Right ventricle myocardium inferior (tissue), 1 donor: ENCODE measurements around the gene ZXDC. TPM values are rescaled to one million over a fixed set of nuclear protein-coding genes. Genes with fewer than 3 reads are reported as not detected.
A peak's percentile ranks its signal among the peaks of the same experiment; 100 is the strongest.

Experiments used
- ATAC-seq: fragments of 200-7000 bp; cut with Tn5 transposase; one replicate; pipeline ENCODE4 v1.9.1; 2020; ENCODE audit warnings: mild to moderate bottlenecking, moderate library complexity
- DNase-seq: peaks from one replicate; pipeline ENCODE4 v3.0.0; 2021; ENCODE audit errors: missing footprints
- intact Hi-C: fragments of 100-400 bp; cut with DNase I; formaldehyde crosslinking; loops from one replicate; pipeline ENCODE4 v1.11.0; 2022
- total RNA-seq: library from RNA; stranded (reverse); fragmentation: NEBNext Ultra II Directional; extraction: Animal tissue kit (Norgen Biotek cat#: 25700); gene quantifications from one replicate; pipeline ENCODE4 v1.2.1, GENCODE V29; 2021
- donor health status: DM: no; HTN: yes; CAD: no; lungs with severe emphysema.

The ZXDC gene
- total RNA-seq, 1 donor from 2014 or later, result 15.9 TPM

DNA sequence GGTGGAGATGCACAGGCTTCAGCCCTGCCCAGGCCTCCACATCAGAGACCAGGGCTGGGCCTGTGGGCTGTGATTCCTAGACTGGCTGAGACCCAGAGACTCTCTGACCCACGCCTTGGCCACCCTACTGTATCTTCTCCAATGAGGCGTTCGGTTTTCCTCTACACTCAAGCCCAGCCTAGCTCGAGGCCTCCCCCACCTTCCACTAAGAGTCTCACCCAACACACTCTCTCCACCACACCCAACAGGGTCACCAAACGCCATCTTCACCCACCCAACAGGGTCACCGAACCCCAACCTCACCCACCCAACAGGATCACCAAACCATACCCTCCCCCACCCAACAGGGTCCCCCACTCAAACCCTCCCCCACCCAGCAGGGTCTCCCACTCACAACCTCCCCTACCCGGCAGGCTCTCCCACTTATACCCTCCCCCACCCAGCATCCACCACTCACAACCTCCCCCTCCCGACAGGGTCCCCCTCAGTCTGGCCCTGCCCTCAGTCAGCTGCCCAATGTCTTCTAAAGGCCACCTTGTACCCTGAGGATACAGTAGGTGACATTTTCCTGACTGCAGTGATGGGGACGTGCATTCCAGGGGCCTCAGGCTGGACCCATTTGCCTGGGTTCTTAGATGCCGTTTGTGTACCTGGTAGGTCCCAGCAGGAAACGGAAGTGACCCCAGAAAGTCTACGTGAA lies 60.6 kb downstream of the ZXDC start:
- ATAC-seq, result no peak
- intact Hi-C loops, result no loop called here
- no peak for DNase-seq

DNA sequence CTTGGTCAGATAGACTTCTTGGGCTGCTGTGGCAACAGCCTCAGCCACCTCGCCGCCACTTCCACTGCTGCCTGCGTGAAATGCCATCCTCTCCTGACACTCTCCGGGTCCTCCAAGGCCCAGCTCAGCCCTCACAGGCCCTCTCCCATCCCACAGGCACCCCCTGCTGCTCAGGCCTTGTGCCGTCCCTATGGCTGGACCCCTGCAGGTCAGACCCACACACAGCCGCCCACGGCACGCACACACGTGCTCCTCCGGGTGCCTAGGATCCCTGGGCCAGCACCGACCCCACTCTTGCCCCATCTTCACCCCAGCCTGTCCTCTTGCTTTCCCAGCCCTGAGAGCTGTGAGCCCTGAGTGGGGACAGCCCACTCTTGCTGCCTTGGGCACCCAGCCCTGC lies 61.3 kb downstream of the ZXDC start:
- ATAC-seq, result no peak
- intact Hi-C loops, result no loop called here
- no peak for DNase-seq

DNA sequence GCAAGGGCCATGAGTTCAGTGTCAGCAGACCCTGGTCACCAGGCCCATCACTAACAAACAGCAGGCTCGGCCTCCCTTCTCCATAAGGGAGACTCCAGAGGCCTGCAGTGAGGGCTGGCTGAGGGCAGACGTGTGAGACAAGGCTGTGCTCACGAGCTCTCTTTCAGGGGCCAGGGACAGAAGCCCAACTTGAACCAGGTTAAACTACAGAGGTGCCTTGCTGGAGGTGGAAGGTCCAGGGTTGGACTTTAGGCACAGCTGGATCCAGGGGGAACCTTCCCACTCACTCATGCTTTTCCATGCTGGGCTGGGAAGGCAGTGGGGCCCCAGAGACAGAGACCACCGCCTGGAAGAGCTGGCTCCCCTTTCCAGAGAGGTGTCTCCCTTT lies 62.0 kb downstream of the ZXDC start:
- intact Hi-C loops, result no loop called here
- ATAC-seq, result no peak
- DNase-seq, result no peak

DNA sequence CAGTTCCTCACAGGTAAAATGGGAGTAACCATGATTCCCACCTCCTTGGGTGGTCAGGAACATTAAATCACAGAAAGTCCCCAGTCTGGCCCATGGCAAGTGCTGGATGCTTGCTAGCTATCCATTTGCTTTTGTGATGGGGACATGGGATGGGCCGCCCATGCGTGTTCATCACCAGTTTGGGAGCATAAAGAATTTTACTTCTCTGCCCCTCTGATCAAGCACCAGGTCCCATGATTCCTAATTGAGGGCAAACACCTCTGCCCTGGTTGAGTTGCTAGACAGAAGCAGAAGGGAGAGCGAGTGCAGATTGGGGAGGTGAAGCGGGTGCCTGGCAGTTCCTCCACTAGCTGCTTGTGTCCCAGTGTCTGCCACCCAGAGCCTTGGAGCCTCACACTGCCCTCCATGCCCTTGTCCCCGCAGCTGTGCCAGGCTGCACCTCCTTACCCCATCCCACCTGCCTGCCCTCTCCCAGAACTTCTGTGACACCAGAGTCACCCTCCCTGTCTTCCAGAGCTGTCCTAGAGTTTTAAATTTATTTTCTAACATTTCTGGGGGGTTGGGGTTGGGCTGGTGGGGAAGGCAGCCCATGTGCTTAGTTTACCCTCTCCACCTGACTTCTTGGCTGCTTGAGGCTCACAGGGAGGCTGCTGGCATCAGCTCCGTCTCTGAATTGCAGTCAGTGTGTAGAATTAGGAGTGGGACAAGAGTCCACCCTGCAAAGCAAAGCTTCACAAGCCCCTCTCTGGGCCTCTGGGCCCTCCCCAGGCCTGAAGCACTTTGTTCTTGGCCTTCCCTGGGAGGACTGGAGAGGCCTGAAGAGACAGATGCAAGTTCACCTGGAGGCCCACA lies 62.6 kb downstream of the ZXDC start:
- intact Hi-C loops, result no loop called here
- ATAC-seq (no peak), DNase-seq (no peak)

DNA sequence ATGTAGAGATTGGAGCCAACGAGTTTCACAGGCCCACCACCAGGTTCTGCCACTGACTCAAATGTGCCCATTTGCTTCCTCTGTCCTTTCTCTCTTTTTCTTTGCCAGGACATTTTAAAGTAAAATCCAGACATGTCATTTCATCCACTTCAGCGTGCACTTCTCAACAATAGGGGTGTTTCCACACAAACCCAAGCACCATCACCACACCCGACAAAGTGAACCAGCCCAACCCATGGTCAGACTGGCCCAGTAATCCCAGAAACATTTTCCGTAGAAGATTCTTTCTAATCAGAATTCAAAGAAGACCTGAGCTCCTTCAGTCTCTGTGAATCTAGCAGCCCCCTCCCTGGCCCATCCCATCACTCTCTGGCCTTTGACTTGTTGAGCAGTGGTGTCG lies 67.6 kb downstream of the ZXDC start:
- ATAC-seq, result no peak
- intact Hi-C loops, result no loop called here
- peak; percentile 51 for DNase-seq

DNA sequence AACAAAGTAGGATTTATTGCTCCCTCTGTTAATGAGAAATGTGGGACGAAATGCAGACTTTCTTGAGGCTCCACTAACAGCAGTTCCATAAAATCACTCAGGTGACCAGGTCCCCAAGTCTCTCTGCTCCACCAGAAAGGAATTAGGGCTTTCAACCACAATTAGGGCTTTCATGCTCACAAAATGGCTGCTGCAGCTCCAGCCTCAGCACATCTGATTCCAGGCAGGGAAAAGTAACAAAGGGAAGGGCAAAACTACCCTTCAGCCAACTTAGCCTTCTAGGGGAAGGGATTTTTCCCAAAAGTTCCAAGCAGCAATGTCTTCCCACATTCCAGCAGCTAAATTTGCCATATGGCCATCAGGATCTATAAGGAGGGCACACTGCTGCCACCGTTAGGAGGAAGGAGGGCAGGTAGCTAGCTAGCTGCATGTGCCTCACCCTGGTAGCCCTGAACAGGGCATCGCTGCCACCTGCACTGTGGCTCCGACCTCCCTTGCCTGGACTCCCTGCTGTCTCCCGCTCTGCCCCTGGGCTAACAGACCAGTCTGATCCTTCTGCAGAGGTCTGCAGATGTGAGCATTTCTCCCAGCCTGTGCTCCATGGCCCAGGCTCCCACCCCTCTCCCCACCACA lies 68.2 kb downstream of the ZXDC start:
- peak; percentile 34 for DNase-seq
- intact Hi-C loops, result no loop called here
- no peak for ATAC-seq

- no peak for ATAC-seq
- no peak for DNase-seq
- intact Hi-C loops, result no loop called here
Observed at GRCh38 chr3:126406389-126407296, 69.0 kb downstream of the ZXDC start.

GRCh38 chr3:126402666-126403302 lies 72.9 kb downstream of the ZXDC start:
- ATAC-seq (no peak), DNase-seq (no peak)
- intact Hi-C loops, result no loop called here

DNA sequence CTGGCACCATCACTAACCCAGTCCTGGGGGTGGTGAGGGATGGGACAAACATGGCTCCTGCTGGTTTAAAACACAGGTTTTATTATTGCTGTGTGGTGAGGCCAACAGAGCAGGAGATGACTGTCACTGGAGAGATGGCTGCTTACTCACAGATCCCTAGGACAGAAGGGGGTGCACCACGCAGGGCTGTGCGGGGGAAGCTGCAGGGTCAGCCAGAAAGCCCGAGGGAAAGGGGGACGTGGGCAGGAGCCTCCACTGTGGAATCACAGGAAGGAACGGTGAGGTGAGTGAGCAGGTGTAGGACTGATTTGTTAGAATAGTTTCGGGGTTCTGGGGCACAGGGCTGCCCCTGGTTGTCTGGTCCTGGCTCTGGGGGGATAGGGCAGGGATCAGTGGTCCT lies 73.5 kb downstream of the ZXDC start:
- intact Hi-C loops, result no loop called here
- ATAC-seq, result no peak
- no peak for DNase-seq

- ATAC-seq (no peak), DNase-seq (no peak)
- intact Hi-C loops, result no loop called here
Observed at GRCh38 chr3:126401611-126402160, 74.0 kb downstream of the ZXDC start.

- DNase-seq, result no peak
- intact Hi-C loops, result no loop called here
- no peak for ATAC-seq
Observed at GRCh38 chr3:126399756-126400155, 75.9 kb downstream of the ZXDC start.

DNA sequence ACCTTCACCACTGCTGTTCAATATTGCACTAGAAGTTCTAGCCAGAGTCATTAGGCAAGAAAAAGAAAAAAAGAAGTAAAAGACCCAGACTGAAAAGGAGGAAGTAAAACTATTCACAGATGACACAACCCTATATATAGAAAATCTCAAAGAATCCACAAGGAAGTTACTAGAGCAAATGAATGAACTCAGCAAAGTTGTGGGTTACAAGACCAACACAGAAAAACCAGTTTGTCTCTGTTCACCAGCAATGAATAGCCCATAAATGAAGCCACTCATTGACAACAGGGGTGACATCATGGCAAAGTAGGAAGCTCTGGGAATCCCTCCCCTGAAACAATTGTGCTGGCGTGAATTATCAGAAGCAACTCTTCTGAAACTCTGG lies 76.3 kb downstream of the ZXDC start:
- no peak for DNase-seq
- peak; percentile 20 for ATAC-seq
- intact Hi-C loops, result no loop called here

DNA sequence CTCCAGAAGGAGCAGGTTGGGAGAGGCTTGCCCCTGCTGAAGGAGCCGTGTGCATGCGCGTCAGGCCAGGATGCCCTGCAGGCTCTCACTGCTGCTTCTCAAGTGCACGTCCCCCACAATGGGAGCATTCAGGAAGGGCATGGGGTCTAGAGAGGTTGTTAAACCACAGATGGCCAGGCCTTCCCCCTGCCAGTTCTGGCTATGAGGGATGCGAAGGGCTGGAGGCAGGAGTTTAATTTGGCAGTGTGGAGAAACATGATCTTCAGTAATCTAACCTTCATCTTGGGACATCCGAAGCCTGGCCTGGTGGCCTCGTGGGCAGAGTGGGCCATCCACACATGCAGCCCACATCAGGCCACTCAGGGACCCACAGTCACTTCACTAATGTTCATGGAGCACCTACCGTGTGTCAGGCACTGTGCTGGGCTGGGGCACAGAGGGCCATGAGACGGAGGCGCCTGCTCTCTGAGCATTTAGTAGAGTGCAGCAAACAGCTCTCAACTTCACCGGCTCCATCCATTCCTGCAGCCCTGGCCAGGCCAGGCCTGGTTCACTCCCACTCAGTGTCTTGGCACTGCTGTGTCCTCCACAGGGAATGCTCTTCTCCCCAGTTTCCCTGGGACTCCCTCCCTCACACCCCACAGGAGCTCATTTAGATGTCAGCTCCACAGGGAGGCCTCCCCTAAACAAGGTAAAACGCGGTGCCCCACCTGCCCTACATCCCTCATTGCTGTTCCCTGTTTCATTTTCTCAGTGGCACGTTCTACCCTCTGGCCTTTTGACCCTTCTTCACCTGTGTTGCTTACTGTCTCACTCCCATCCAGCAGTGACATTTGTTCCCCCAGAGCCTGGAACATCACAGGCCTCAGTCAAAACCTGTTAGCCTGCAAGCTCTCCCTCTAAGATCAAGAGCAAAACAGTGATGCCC lies 77.0 kb downstream of the ZXDC start:
- intact Hi-C loops, result no loop called here
- DNase-seq, result peak; percentile 49
- no peak for ATAC-seq

DNA sequence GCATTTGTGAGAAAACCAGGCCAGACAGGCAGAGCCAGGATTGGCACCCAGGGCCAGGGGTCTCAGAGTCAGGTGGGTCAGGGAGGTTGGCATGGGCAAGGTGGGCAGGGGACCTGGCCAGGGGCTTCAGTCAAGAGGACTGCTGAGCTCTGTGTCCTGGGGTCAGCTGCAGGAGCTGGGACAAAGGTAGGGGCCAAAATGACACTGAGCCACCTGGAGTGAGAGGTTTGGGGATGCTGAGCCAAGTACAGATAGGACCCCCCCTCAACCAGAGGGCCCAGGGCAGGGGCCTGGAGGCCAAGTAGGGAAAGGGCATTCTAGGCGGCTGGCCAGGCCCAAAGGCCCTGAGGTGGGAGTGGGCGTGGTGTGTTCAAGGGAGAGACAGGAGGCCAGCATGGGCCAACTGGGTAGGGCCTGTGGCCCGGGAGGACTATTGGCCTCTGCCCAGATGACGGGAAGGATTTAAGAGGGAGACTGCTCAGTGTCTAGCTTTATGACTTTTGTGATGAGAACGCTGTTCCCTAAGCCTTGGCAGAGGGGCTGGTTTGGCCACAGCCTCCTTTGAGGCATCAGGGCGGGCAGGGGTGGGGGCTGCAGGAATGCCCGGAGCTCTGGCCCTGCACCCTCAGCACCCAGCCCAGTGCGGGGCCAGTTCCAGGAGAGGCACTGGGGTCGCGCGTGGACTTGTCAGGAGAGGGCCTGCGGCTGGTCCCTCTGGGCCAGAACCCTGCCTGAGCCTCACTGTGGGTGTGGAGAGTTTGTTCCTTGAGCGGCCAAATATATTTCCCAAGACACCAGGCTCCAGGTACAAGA lies 77.9 kb downstream of the ZXDC start:
- DNase-seq (peak; percentile 52), ATAC-seq (no peak)
- intact Hi-C loops, result no loop called here

- DNase-seq (peak; percentile 40), ATAC-seq (no peak)
- intact Hi-C loops, result no loop called here
Observed at GRCh38 chr3:126396536-126396935, 79.2 kb downstream of the ZXDC start.

GRCh38 chr3:126395846-126396513 lies 79.7 kb downstream of the ZXDC start:
- intact Hi-C loops, result no loop called here
- ATAC-seq, result no peak
- DNase-seq, result peak; percentile 53
